GM19023 (cell line): ENCODE data around the gene CDH13.

Source experiments
- ATAC-seq: cut with Tn5 transposase; IDR thresholded peaks from one replicate; pipeline ENCODE4 v1.9.1; 2021; ENCODE audit warnings: mild to moderate bottlenecking, moderate library complexity; ENCODE audit not compliant: unreplicated experiment

The CDH13 gene

DNA sequence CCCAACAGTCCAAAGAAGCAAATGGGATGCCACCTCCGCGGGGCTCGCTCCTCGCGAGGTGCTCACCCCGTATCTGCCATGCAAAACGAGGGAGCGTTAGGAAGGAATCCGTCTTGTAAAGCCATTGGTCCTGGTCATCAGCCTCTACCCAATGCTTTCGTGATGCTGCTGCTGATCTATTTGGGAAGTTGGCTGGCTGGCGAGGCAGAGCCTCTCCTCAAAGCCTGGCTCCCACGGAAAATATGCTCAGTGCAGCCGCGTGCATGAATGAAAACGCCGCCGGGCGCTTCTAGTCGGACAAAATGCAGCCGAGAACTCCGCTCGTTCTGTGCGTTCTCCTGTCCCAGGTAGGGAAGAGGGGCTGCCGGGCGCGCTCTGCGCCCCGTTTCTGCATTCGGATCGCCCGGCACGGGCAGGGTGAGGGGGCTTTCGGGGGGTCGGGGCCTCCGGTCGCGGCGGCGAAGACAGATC lies at the start of gene CDH13:
TSS of gene CDH13 (plus strand) at position 179 of the 471 bp plus-strand sequence.
- ATAC-seq: no peak

DNA sequence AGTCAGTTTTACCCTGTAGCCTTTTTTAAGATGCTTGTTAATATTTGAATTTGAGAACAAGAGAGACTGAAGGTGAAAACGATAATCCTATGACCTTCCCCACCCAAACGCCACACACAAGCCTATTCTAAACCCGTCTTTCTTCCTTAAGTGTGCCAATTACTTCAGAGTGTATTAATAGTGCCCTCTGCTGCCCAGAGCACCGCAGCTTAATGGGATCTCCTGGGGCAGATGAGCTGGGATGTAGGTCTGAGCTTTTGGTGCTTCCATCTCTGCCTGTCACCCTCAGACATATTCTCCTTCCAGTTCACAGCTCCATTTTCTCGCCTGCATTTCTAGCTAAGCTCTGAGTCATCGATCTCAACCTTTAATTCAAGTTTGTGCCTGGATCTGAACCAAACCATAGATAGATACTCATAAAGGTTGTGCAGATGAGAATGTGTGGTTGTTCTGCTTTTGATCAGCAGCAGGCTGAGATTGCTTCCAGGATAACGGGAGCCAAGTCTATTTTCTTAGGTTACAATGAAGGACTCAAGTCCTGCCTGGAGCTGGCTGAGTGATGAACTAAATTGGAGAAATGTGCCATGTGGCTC lies 46.4 kb upstream of the CDH13 start:
- ATAC-seq: no peak

DNA sequence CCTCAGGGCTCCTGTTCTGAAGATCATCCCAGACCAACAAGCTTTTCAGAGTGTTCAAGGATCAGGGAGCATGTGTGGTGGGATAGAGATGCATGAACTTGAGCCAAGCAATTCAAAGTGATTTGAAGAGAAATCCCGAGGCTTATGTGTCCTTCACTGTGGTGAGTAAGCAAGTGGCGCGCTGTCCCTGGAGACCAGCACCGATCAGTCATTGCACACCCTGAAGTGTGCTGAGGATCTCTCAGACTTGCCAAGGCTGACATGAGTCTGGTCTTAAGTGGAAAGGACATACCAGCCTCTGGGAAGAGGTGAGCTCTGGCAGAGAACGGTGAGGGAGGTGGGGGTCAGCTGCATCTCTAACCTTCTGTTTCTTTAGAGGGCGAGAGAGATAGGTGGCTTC lies 43.8 kb upstream of the CDH13 start:
- ATAC-seq: no peak

DNA sequence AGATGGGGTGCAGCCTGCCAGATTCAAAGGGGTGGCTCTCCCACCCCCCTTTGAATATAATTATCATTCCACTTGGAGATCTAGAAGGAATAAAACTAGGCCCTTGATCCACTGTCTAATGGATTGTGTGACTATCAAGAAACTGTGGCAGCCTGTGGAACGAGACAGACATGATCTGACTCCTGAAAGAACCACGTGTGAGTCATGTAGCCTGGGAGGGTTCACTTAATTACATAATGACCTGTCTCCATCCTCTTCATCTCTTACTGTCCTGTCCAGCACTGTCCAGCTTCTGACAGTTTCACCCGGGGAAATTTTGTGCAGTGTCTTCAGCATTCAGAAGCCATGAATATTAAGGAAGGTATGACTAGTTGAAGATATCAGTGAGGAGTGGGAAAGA lies 43.3 kb upstream of the CDH13 start:
- no peak for ATAC-seq

DNA sequence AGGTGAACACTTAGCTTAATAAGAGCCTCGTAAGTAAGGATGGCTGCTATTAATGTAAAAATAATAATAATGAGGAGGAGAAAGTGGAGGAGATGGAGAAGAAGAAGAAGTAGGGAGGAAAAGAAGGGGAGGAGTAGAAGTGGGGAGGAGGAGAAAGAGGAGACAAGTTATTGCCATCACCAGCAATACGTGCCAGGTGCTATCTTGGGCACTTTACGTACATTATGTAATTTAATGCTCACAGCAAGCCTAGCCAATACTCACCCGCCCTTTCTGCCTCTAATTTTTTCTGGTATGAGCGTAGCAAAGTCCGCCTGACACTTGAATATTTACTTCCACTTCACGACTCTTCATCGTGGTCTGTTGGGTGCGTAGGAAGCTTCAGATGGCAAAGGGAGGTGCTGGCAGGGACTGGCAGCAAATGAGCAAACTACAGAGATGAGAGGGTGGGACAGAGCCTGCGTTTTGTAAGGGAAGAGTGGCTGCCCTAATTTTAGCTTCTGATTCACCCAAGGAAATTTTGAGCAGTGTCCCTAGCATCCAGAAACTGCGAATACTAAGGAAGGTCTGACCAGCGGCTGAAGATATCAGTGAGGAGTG lies 42.1 kb upstream of the CDH13 start:
- ATAC-seq: no peak

DNA sequence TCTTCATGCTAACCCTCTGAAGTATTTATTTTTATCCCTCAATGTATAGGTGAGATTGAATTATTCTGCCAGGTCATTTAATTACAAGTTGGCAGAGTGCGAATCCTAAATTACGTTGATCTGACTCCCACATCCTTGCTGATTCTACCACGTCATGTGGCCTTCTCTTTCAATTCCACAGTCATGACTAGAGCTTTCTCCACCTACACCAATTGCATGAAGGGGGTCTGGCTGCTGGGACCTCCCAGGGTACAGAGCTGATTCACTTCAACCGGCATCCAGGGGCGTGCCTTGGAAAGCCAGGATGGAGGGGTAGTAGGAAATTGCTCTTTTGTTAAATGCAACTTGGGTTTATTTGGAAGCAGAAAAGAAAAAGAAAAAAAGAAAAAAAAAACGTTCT lies 41.1 kb upstream of the CDH13 start:
- ATAC-seq: no peak

- ATAC-seq: no peak
Observed at GRCh38 chr16:82586130-82586529, 40.6 kb upstream of the CDH13 start.

GRCh38 chr16:82587289-82587688 lies 39.5 kb upstream of the CDH13 start:
- no peak for ATAC-seq

GRCh38 chr16:82589407-82589806 lies 37.4 kb upstream of the CDH13 start:
- ATAC-seq: no peak

DNA sequence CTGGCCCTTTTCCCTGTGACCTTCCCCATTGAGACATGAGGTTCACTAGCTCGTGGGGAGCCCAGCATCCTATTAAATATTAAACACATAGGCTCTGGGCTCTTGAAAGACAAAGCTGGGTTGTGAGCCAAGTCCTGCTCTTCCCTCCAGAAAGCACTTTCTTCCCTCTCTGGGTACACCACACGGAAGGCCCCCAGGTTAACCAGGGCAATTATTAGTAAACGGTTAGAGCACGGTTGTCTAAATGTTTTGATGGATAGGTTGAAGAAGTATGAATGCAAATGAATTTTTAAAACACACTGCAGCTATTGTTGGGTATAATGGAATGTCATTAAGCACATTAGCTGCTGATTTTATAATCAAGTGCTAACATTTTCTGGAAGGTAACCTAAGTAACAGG lies 32.7 kb upstream of the CDH13 start:
- no peak for ATAC-seq

GRCh38 chr16:82598771-82599170 lies 28.0 kb upstream of the CDH13 start:
- ATAC-seq: no peak

DNA sequence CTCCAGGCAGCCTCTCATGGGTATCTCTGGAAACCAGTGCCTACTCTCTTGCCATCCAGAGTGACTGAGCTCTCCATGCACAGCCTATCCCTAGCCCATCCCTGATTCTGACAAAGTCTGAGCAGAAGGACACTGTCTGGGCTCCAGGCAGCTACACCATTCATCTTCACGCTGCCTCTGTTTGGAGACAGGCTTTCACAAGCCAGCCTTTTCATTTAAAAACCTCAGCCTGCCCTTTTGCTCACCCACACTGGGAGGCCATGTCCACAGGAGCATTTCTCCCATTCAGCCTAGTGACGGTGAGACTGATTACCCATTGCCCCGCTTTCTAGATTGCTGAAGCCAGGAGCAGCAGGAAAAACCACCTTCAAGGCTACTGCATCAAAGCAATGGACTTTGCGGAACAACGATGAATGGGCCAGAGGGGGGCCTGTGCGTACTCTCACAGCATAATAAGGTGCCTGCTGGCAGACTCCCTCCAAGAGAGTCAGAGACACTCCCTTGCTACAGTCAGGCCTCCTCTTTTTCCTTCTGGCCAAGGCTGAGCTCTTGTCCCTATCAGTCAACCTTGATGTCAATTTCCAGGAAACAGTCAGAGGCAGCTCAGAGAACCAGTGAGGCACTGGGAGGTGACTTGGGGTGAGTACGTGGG lies 24.7 kb upstream of the CDH13 start:
- no peak for ATAC-seq

GRCh38 chr16:82603784-82604411 lies 22.9 kb upstream of the CDH13 start:
- no peak for ATAC-seq

DNA sequence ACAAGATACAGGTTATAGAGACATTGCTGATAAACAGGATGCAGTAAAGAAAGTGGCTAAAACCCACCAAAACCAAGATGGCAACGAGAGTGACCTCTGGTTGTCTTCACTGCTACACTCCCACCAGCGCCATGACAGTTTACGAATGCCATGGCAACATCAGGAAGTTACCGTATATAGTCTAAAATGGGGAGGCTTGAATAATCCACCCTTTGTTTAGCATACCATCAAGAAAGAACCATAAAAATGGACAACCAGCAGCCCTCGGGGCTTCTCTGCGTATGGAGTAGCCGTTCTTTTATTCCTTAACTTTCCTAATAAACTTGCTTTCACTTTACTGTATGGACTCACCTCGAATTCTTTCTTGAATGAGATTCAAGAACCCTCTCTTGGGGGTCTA lies 21.7 kb upstream of the CDH13 start:
- ATAC-seq: no peak

- no peak for ATAC-seq
Observed at GRCh38 chr16:82605863-82606620, 20.7 kb upstream of the CDH13 start.

- no peak for ATAC-seq
Observed at GRCh38 chr16:82609140-82609539, 17.6 kb upstream of the CDH13 start.

GRCh38 chr16:82612263-82612662 lies 14.5 kb upstream of the CDH13 start:
- ATAC-seq: no peak

DNA sequence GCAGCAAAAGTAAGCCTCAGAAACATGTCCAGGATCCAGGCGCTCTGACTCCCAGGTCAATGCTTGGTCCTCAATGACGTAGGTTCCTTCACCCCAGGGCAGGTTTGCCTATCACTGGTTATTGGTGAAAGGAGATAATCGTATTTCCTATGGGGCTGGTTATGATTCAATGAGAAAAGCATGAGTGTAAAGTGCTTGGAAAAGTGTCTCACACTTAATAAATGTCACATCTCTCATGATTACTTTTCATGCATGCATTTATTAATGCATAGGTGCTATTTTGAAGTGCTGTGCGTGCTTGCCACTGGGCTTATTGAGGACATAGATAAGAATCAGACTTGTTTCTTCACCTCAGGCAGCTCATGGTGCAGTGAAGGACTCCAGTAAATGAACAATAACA lies 10.4 kb upstream of the CDH13 start:
- ATAC-seq: no peak

DNA sequence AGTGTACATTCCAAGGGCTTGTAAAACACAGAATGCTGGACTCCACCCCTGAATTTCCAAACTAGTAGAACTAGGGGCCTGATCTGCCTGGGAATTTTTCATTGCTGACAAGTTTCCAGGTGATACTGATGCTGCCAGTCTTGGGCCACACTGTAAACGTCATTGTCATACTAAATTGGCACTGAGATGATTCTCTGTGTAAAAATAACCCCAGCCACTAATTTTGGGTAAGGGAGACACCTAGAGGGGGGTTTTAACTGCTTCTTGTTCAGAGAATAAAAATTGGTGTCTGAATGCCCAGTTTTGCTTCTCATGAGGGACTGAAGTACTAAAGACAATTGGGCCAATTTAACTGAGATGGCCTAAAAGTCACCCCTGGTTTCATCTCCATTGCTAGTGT lies 5.0 kb upstream of the CDH13 start:
- no peak for ATAC-seq

- ATAC-seq: no peak
Observed at GRCh38 chr16:82623241-82623640, 3.5 kb upstream of the CDH13 start.
